Measurements from ENCODE around the gene DOCK10. TPM values are rescaled to one million over a fixed set of nuclear protein-coding genes. Genes with fewer than 3 reads are reported as not detected.

DOCK10 gene
- total RNA-seq, 4 donors from 2014 or later = 11.9 to 42.0 (median 17.9) TPM

DNA sequence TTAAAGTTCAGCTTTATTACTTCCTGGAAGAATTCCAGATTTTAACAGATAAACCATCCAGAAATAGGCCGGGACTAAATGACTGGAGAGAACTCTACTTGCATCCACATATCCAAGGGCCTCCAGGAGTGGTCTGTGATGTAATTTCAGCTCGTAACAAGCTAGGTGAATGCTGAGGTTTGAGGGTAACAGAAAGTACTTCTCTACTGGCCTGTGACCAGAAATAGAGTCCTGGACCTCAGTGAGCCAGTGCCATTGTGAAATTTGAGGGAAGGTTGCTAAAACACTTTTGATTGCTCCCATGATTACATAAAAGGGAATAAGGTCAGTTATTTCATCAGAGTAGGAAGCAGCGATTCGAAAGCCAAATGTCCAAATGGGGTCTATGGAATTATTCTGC, 158.1 kb downstream of the DOCK10 start:
- no peak for ATAC-seq (ENCODE audit: low FRiP score)
- DNase-seq (ENCODE audit: low spot score) = no peak
- TF ChIP-seq, protein P1, sequence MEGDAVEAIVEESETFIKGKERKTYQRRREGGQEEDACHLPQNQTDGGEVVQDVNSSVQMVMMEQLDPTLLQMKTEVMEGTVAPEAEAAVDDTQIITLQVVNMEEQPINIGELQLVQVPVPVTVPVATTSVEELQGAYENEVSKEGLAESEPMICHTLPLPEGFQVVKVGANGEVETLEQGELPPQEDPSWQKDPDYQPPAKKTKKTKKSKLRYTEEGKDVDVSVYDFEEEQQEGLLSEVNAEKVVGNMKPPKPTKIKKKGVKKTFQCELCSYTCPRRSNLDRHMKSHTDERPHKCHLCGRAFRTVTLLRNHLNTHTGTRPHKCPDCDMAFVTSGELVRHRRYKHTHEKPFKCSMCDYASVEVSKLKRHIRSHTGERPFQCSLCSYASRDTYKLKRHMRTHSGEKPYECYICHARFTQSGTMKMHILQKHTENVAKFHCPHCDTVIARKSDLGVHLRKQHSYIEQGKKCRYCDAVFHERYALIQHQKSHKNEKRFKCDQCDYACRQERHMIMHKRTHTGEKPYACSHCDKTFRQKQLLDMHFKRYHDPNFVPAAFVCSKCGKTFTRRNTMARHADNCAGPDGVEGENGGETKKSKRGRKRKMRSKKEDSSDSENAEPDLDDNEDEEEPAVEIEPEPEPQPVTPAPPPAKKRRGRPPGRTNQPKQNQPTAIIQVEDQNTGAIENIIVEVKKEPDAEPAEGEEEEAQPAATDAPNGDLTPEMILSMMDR (IDR thresholded peaks at IDR 0.05) = no peak

DNA sequence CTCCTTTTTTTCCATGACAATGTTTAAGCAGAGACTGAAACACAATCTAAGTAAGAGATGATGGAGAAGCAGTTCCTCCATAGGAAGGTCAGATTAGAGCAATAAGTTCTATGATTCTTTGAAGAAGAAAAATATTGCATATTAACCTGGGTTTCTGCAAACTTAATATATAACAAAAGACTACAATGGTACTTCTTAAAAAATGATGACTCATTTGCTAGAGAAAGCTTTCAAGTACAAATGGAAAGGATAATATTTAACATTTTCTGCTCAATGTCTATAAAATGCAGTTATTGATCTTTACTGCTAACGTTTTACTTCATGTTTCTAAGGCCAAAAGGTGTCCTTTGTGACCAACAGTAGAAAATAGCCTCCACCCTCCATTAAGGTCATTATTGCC, 158.6 kb downstream of the DOCK10 start:
- DNase-seq (ENCODE audit: low spot score) = no peak
- no peak for ATAC-seq (ENCODE audit: low FRiP score)
- TF ChIP-seq, protein P1 (IDR thresholded peaks at IDR 0.05) = no peak

DNA sequence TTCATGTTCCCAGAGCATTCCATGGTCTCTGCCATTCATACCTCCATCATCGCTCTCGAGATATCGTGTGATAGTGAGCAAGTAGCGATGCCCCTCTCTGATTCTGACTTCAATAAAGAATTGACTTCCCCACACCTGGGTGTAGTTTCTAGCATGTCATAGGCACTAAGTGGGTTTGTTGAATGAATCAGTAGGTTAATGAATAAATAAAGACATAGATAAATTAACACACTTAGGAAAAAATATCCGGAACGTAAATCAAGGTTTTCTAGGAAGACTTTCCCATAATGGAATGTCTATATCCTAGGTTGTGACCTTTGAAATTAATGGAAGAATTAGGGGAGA, 159.1 kb downstream of the DOCK10 start:
- ATAC-seq (ENCODE audit: low FRiP score) (no peak), DNase-seq (ENCODE audit: low spot score) (no peak)
- TF ChIP-seq, protein P1 (IDR thresholded peaks at IDR 0.05) = no peak

DNA sequence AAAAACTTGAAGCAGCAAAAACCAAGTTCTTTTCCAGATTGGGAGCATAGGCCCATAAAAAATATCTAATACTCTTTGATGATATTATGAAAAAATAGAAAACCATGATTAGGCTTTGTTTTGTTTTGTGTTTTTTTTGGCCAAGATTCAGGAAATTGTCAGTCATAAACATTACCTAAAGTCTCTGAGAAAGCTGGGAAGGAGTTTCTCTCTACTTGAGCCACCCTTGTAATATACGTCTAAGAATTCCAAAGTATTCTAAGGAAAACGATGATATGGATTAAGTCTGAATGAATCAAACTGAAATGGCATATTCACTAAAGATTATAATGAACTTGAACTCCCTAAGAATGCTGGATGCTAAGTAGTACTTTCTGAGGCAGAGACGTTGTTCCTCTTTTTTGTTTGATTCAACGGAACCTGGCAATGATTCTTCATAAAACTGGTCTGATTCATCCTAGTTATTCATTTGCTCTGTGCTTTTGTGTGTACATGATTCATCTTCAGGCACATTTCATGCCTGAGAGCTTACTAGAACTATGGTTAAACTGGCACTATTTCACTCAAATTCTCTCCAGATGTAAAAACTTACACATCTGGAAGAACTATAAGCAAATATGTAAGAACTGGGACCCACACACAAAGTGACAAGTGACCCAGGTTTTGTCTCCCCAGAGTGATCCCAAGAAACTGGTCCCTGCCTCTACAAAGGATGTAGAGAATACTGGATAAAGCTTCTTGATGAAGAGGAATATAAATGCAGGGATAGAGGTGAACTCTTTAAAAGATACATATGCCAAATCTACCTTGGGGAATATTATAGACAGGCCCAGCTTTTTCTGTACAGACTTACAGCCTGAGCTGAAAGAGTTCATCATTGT, 159.7 kb downstream of the DOCK10 start:
- DNase-seq (ENCODE audit: low spot score) (no peak), ATAC-seq (ENCODE audit: low FRiP score) (no peak)
- TF ChIP-seq, protein P1 (IDR thresholded peaks at IDR 0.05) = no peak

DNA sequence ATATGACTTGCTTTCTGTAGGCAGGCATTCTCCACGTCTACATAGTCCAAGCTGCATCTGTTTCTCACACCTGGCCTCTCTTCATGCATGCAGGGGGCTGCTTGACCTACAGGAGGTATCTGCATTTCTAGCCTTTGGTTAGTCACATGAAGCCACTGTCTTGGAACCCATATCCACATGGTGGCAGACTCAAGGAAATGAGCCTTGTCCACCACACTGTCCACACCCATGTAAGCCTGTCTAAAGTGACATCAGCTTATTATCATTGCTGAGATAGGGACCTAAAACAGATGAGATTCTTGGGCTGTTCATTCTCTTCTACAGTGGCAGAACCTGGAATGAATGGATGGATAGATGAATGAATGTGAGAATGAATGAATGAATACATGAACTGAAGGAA, 160.4 kb downstream of the DOCK10 start:
- TF ChIP-seq, protein P1 (IDR thresholded peaks at IDR 0.05) = no peak
- ATAC-seq (ENCODE audit: low FRiP score) (no peak), DNase-seq (ENCODE audit: low spot score) (no peak)

DNA sequence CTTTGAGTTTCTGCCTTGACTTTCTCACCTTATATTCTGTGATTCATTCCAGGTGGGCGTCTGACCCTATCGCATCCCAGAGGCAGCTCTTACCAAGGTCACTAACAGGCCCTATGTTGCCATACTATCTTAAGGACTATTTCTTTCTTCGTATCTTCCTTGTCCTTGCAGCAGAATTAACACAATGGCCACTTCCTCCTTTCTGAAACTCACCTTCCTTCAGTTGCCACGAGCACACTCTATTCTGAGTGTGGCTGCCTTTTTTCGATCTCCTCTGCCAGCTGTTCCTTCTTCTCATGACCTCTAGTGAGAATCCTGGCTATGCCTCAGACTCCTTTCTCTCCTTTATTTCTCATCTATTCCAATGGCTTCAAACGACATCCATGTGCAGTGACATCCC, 165.7 kb downstream of the DOCK10 start:
- DNase-seq (ENCODE audit: low spot score) (no peak), ATAC-seq (ENCODE audit: low FRiP score) (no peak)
- TF ChIP-seq, protein P1 (IDR thresholded peaks at IDR 0.05) = no peak

DNA sequence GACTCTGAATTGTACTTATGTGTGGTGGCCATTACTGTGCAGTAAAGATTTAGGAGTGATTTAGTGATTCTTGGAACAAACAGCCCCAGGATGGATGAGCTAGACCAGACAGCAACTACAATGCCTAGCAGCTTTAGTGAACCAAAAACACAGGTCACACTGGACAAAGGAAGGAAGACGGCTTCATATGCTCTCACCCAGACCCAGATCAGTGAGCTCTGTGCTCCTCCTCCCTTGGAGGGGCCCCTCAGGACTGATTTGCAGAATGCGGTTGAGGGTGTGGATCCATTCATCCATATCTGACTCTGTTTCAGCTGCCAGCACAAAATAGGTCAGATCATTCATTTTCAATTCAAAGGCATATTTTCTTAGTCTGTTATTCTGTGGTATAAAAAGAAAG, 166.4 kb downstream of the DOCK10 start:
- TF ChIP-seq, protein P1 (IDR thresholded peaks at IDR 0.05) = no peak
- ATAC-seq (ENCODE audit: low FRiP score) (no peak), DNase-seq (ENCODE audit: low spot score) (no peak)
